CD4-positive, alpha-beta T cell treated with Interferon alpha-2 for 1 hour (primary cell): ENCODE data around the gene FTCD.
"Not testable (repeated sequence)": the region's sequence is repeated elsewhere in the genome, so short reads cannot be mapped to it uniquely, and the experiment has no call there.

ENCODE experiments used
- DNase-seq, 2 donors: peaks; one replicate each; pipeline ENCODE4 v3.0.0-alpha.2; 2020 to 2022

The FTCD gene

DNA sequence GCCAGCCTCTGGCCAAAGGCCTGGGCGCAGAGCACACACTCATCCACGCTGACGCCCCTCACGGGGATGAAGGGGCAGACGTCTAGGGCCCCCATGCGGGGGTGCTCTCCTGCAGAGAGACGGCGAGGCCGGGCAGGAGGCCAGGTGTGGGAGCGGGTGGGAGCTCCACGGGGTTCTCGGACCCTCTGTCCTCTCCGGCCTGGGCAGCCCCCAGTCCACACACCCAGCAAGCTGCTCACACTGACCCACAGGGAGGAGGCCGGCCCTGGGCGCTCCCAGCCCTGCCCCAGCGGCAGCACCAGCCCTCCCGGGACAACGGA lies 2.5 kb downstream of the FTCD start:
- no peak for DNase-seq

DNA sequence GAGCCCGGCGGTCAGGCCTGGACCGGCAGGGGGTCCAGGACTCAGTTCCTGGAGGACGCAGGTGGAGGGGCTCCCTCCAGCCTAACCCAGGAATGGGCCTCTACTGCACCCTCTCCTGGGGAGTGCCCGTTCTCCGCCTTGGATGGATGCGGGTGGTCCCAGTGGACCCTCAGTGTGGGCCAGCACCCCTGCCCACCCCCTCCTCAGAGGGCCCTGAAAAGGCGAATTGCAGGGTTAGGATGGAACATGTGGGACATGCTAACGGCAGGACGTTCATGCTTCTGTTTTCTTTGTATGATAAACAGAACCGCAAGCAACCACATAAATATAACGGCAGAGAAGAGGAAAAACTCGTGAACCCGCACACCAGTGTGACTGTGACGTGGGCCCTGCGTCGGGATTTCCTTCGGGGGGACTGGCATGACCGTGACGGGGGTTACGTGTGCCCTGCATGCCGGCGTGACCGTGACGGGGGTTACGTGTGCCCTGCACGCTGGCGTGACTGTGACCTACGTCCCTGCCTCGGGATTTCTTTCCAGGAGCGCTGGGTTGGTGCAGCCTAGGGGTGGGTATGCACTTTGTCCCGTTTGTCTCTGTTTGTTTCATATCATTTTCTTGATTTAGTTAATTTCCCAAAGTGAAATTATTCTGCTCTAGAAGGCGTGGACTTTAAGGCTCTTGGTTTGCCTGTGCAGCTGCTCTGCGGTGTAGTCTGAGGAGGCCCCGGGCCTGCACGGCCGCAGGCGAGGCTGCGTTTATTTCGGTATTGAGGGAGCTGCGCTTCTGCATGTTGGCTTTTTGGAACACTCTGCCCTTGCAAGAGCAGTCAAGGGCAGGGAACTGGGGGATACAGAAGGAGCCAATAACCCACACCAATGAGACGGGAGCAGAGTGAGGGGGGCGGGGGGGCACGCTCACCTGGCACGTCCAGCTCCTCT lies 3.1 kb downstream of the FTCD start:
- DNase-seq, result no peak

DNA sequence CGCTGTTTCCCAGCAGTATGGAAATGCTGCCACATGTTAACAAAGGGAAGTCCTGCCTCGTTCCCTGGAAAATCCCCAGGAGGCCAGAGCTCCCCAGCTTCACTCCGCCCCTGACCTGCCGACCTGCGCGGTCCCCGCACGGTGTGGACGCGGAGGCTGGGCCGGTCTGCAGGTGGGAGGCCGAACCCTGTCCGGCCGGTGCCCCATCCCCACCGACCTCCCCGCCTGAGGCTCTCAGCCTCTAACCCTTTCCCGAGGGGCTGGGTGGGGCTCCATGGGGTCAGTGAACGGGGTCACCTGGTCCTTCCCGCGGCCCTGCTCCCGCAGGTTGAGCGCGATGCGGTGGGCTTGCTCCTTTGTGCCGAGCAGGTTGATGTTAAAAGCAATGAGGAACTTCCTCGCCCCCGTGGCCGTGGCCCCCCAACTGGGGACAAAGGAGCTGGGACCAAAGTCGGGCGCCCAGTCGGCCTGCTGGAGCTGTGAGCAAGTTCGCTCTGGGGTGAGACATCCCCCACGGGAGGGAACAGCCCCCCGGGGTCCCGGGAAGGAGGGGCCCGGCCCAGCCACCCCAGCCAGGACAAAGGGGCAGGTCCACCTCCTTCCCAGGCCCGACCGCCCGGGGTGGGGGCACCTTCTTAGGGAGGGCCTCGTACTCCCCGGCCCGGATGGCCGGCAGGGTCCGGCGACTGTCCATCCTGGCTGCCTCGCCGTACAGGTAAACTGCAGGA lies 4.0 kb downstream of the FTCD start:
- DNase-seq, result no peak

DNA sequence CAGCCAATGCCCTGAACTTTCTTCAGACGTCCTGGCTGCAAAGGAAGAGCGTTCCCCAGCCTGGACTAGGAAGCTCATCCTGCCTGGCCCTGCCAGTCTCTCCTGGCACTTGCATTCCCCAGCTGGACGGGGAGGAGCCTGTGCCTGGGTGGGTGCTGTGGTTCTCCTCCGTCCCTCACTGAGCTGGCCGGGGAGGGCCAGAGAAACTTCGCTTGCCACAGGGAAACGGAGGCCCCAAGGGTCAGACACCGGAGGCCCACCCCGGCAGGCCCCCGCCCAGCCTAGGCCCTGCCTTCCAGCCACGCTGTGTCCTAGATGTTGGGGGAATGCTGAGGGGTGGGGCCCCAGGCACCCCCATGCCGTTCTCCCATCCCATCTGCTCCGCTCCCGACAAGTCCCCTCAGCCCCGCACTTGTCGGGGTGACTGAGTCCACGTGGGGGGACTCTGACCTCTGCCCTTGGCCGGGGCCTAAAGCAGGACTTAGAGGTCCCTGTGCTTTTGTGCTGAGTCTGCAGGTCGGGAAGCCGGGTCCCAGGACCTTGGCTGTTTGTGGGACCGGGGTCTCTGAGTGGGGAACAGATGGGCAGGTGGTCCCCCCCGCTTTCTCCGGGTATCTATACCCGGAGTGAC lies 4.8 kb downstream of the FTCD start:
- DNase-seq, result no peak

DNA sequence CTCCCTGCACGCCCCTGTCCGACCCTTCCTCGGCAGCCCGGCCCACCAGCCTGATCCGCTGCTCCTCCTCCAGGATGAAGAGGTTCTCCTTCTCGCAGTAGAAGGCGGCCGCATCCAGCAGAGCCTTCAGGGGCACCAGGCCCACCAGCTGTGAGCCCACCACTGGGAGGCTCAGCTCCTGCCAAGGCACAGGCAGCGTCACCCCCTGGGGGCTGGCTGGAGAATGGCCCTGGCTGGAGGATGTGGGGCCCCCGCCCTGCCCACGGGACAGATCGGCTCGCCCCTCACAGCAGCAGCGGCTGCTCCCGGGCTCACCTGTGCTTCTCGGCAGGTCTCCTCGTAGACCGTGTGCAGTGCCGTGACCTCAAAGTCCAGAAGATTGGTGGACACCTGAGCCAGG lies 5.3 kb downstream of the FTCD start:
- DNase-seq, result no peak

DNA sequence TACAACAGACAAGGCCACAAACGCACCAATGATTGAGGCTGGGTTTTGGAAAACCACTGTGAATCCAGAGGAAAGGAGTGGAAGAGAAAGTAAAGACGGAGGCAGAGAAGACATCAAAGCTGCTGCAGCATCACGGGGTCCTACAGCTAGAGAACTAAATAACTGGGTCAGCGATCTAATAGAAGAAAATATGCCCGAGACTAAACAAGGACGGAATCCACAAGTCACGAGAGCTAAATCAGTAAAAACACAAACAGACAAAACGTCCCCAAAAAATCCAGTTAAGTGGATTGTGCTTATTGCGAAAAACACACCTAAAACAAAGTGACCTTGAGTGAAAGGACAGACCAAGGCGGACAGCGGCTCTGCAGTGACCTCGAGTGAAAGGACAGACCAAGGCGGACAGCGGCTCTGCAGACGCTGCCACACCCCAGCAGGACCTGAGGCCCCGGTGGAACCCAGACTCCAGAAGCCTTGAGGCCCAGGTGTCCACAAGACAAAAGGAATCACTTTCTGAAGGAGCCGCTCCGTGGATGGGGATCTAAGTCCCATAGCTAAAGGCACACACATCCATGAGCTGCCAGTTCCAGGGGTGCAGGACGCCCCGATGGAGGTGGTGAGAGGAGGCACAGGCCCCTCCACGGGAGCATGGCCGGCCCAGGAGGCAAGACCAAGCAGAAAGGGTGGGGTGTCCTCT lies 6.0 kb downstream of the FTCD start:
- DNase-seq, result no peak

DNA sequence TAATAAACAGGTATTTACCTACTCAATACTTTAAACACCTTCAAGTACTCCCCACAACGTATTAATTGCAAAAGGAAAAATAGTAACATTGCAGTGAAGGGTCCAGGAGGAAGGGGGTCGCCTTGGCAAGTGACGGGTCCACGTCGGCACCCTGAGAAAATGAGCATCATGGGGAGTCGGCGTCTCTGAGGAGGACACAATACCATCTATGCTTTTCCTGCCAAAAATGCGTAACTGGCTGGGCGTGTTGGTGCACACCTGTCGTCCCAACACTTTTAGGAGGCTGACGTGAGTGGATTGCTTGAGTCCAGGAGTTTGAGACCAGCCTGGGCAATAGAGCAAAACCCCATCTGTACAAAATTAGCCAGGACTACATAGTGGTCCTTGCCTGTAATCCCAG lies 7.3 kb downstream of the FTCD start:
- no peak for DNase-seq

DNA sequence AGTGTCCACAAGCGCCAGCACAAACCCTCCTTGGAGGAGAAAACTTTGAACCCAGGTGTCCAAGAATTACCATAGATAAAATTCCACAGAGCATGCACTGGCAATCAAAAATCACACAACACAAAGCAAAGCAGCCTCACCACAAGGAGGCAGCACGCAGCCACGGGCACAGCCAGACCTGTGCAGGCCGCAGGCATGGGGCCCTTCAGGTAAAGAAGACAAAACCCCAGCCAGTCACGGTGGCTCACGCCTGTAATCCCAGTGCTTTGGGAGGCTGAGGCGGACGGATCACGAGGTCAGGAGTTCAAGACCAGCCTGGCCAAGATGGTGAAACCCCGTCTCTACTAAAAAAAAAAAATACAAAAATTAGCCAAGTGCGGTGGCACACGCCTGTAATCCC lies 8.0 kb downstream of the FTCD start:
- DNase-seq, result peak in 1 of 2 donors; percentile 66

DNA sequence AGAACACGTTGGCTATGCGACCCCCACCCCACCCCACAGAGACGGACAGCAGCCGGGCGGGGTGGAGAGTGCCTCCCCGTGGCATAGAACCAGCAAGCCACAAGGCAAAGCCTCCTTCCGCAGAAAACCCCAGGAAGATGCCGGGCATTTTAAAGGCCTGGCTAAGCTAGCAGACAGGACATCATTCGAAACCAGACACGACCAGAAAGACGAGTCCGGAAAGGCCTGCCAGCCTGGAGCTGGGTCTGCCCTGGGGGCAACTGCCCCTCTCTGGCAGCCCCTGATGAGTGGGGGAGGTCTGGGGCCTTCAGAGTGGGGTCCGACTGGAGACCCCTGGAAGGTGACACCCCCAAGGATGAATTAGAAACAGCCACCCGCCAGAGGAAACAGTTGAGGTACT lies 8.5 kb downstream of the FTCD start:
- DNase-seq, result no peak

DNA sequence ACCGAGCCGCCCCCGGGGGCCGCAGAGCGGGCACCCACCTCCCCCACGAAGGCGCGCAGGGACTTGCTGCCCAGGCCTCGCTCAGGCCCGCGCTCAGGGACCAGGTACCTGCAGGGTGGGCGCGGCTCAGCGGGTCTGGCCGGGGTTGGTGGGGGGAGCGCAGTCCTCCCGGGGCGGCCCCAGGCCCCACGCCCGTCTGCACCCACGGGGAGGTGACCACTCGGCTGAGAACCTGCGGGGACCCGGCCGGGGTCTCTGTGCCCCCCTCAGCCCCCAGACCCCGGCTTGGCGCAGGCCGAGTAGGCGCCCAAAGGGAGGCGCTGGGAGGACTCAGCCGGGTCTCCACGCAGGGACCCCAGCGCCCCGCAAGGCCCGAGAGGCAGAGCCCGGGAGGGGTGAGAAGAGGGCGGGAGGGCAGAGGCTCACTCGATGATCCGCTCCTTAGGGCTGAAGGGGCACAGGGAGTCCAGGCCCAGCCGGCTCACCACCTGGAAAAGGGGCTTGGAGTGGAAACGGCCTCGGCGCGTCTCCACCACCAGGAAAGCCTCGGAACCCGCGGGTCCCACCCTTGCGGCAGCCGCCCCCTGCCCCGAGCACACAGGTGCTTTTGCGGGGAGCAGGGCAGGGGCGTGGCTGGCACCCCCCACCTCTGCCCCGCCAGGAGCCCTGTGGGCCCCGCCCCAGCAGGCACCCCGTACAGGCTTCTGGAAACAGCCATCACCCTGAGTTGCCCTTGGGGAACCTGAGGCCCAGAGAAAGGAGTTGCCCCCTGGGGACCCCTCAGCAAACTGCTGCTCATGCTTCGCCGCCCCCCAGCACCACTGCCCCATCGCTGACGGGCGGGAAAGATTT lies 9.3 kb downstream of the FTCD start:
- DNase-seq, result no peak

DNA sequence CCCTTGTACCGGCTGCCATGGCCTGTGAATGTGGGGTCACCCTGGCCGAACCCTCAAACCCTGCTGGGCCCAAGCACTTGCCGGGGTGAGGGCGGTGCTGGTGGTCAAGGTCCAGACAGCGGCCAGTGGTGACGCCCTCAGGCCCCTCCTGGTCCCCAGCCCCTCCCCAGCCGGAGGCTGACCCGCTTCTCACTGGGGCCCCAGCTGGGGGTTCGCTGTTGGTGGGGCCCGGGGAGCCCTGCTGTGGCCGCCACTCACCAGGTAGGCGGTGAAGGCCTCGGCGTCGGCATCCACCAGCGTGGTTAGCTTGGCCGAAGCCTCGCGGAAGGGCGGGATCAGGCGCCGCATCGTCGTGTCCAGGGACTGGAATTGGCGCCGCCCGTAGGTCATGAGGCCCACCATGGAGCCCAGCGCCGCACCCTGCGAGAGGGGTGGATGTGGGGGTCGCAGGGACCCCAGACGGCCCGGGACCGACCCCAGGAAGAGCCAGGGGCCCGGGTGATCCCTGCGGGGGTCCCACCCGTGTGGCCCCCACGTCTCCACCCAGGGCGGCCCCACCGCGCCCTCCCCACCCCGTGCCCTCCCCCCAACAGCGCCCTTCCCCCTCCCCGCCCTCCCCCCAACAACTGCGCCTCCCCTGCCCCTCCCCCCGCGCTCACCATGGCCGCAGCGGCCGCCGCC lies 10.1 kb downstream of the FTCD start:
- no peak for DNase-seq

DNA sequence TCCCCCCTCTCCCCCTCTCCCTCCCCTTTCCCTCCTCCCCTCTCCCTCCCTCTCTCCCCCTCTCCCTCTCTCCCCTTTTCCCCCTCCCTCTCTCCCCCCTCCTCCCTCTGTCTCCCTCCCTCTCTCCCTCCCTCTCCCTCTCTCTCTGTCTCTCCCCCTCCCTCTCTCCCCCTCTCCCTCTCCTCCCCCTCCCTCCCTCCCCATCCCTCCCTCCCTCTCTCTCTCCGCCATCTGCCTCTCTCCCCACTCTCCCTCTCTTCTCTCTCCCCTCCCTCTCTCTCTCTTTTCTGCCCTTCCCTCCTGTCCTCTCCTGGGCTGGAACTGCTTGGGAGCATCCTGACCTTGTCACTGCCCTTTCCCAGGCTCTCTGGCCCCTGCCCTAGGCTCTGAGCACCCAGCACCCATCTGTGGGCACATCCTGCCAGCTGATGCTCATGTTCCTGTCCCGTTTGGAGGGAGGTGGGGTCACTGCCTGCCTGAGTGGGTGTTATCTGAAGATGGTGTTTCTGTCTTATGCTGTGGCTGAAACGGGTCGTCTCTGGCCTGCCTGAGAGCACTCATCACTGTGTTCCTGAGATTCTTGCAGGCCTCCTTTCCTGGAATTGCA lies 10.8 kb downstream of the FTCD start:
- no peak for DNase-seq

DNA sequence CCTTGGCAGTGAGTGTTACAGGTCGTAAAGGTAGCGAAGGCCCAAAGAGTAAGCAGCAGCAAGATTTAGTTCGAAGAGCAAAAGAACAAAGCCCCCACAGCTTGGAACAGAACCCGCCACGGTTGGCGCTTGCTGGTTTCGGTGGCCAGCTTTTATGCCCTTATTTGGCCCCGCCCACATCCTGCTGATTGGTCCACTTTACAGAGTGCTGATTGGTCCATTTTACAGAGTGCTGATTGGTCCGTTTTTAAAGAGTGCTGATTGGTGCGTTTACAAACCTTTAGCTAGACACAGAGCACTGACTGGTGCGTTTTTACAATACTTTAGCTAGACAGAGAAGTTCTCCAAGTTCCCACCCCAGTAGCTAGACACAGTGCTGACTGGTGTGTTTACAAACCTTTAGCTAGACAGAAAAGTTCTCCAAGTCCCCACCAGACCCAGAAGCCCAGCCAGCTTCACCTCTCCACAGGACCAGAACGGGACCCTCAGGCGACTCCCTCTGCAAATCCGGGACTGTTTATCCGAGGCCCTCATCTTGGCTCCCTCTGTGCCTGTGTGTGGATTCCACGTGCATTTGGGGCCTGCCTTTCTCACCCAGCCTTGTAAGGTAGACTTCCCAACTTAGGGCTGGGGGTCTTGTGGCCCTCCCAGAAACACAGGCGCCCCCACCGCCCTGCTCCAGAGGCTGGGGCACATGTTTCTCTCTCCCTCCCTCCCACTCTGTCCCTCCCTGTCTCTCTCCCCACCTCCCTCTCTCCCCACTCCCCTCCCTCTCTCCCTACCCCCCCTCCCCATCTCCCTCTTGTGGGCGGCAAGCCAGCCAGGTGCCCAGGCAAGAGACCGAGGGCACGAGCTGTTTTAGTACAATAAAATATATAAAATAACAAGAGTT lies 12.6 kb downstream of the FTCD start:
- peak in 1 of 2 donors; percentile 51 for DNase-seq

DNA sequence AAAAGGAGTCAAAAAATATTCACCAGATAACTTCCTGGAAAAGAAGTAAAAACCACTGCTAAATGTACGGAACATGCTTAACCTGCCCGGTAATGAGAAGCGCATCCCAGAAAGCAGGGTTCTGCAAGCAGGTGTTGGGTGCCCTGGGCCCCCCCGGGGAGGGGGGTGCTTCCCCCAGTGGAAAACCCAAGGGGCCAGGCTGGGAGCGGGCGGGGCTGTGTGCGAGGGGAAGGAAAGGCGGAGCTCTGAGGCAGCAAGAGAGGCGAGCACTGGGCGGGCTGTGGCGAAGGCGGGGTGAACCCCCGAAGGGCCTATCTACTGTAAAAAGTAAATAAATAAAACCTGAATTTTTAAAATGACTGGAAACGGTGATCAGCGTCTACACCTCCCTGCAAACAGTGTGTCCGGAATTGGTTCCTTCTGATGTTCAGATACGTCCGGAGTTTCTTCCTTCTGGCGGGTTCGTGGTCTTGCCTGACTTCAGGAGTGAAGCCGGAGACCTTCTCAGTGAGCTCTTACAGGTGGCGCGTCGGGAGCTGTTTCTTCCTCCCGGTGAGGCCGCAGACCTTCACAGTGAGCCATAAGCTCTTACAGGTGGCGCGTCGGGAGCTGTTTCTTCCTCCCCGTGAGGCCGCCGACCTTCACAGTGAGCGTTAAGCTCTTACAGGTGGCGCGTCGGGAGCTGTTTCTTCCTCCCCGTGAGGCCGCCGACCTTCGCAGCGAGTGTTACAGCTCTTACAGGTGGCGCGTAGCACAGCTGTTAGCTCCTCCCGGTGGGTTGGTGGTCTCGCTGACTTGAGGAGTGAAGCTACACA lies 13.4 kb downstream of the FTCD start:
- no peak for DNase-seq

DNA sequence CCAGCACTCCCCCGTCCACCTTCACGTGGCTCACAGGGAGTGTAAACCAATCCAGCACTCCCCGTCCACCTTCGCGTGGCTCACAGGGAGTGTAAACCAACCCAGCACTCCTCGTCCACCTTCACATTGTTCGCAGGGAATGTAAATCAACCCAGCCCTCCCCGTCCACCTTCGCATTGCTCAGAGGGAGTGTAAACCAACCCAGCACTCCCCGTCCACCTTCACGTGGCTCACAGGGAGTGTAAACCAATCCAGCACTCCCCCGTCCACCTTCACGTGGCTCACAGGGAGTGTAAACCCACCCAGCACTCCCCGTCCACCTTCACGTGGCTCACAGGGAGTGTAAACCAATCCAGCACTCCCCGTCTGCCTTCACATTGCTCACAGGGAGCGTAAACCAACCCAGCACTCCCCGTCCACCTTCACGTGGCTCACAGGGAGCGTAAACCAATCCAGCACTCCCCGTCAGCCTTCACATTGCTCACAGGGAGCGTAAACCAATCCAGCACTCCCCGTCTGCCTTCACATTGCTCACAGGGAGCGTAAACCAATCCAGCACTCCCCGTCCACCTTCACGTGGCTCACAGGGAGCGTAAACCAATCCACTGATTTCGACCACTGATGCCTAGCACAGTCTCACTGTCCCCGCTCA lies 14.9 kb downstream of the FTCD start:
- DNase-seq, result not testable (repeated sequence)

DNA sequence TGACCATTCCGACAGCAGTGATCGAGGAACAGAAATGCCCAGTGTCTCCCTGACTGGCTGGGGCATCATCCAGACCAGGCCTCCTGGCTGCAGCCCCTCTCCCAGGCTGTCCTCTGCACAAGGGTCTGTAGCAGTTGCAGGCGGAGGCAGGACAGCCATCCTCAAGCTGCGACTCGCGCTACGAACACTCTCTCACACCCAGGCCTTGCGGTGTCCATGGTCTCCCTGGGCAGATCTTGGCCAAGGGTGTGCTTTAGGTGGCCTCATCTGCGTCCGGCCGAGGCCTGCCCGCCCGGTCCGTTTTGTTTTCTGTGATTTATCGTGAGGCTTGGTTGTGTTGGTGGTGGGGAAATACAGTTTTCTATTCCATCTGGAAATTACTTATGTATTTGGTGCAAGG lies 15.7 kb downstream of the FTCD start:
- no peak for DNase-seq

DNA sequence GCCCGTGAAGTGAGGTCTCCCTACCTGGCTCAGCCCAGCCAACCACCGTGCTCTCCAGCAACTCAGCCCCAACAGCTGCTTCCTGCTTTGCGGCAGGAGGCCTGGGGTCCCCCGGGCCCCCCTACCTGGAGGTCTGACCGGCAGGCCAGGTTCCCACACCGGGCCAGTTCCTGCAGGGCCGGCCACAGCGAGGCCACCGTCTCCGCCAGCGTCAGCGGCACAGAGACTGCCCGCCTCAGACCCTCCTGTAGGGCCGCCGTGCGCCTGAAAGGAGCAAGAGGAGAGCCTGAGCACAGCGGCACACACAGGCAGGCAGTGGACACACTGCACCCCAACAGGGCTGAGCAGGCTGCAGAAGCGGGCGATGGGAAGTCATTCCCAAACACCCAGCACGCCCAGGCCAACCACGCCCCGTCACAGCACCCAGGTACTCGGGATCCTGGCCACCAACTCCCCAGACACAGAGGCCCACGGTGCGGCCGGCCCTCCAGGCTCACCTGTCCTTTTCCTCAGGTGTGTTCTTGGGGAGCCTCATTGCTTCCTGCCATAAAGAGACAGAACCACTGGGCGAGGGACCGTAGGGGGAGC lies 16.9 kb downstream of the FTCD start:
- no peak for DNase-seq

DNA sequence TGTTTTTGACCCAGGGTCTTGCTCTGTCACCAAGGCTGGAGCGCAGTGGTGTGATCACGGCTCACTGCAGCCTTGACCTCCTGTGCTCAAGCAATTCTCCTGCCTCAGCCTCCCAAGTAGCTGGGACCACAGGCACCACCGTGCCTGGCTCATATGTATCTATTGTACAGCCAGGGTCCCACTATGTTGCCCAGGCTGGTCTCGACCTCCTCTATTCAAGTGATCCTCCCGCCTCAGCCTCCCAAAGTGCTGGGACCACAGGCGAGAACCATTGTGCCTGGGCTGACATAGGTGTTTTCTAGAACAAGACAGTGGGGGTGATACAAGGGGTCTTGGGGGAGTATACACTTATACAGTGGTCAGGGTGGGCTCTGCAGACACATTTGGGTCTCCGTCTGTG lies 17.5 kb downstream of the FTCD start:
- DNase-seq, result no peak
